HEK293 (cell line): ENCODE measurements around the gene TOMM6.

Experiments
- BCL11A ChIP-seq: fragments of 450-650 bp; formaldehyde crosslinking; IDR thresholded peaks from 2 replicates; pipeline ENCODE4 v1.5.1; 2016; ENCODE audit warnings: low read depth, missing biosample characterization, missing genetic modification characterization
- EGR2 ChIP-seq: fragments of 450-650 bp; formaldehyde crosslinking; IDR thresholded peaks from 2 replicates; pipeline ENCODE4 v1.5.1; 2016; ENCODE audit warnings: low read depth, missing biosample characterization, missing genetic modification characterization
- GFI1B ChIP-seq: fragments of 450-650 bp; formaldehyde crosslinking; IDR thresholded peaks from 2 replicates; pipeline ENCODE4 v1.5.1; 2016; ENCODE audit warnings: missing biosample characterization, missing genetic modification characterization
- KLF16 ChIP-seq: fragments of 450-650 bp; formaldehyde crosslinking; IDR thresholded peaks from 2 replicates; pipeline ENCODE4 v1.5.1; 2017; ENCODE audit warnings: missing biosample characterization, missing genetic modification characterization
- RBAK ChIP-seq: fragments of 450-650 bp; formaldehyde crosslinking; IDR thresholded peaks from 2 replicates; pipeline ENCODE4 v1.5.1; 2016; ENCODE audit warnings: missing biosample characterization, missing genetic modification characterization
- SCRT1 ChIP-seq: fragments of 450-650 bp; formaldehyde crosslinking; IDR thresholded peaks from 2 replicates; pipeline ENCODE4 v1.5.1; 2016; ENCODE audit warnings: missing biosample characterization, missing genetic modification characterization, borderline replicate concordance
- SETDB1 ChIP-seq: IDR thresholded peaks from one replicate; pipeline ENCODE4 v1.6.1; 2017; ENCODE audit warnings: mild to moderate bottlenecking, low read length, moderate library complexity, mixed read lengths; ENCODE audit not compliant: insufficient read length
- SP2 ChIP-seq: fragments of 450-650 bp; formaldehyde crosslinking; IDR thresholded peaks from 2 replicates; pipeline ENCODE4 v1.5.1; 2016; ENCODE audit warnings: missing biosample characterization, missing genetic modification characterization
- SP7 ChIP-seq: fragments of 450-650 bp; formaldehyde crosslinking; IDR thresholded peaks from 2 replicates; pipeline ENCODE4 v1.5.1; 2016; ENCODE audit warnings: missing biosample characterization, missing genetic modification characterization
- TRIM28 ChIP-seq: IDR thresholded peaks from 2 replicates; pipeline ENCODE4 v1.6.1; 2011; ENCODE audit warnings: low read length, control low read depth, borderline replicate concordance
- YY1 ChIP-seq: fragments of 450-650 bp; formaldehyde crosslinking; IDR thresholded peaks from 2 replicates; pipeline ENCODE4 v1.5.1; 2018; ENCODE audit warnings: missing biosample characterization, missing genetic modification characterization
- ZBTB20 ChIP-seq: fragments of 450-650 bp; formaldehyde crosslinking; IDR thresholded peaks from 2 replicates; pipeline ENCODE4 v1.5.1; 2016; ENCODE audit warnings: missing biosample characterization, missing genetic modification characterization
- ZBTB48 ChIP-seq: fragments of 450-650 bp; formaldehyde crosslinking; IDR thresholded peaks from 2 replicates; pipeline ENCODE4 v1.5.1; 2016; ENCODE audit warnings: missing biosample characterization, missing genetic modification characterization
- ZNF114 ChIP-seq: fragments of 450-650 bp; formaldehyde crosslinking; IDR thresholded peaks from 2 replicates; pipeline ENCODE4 v1.5.0; 2017; ENCODE audit warnings: missing biosample characterization, missing genetic modification characterization
- ZNF16 ChIP-seq: fragments of 450-650 bp; formaldehyde crosslinking; IDR thresholded peaks from 2 replicates; pipeline ENCODE4 v1.5.1; 2016; ENCODE audit warnings: low read depth, missing biosample characterization, missing genetic modification characterization
- ZNF248 ChIP-seq: fragments of 450-650 bp; formaldehyde crosslinking; IDR thresholded peaks from 2 replicates; pipeline ENCODE4 v1.5.1; 2017; ENCODE audit warnings: missing biosample characterization, missing genetic modification characterization
- ZNF324 ChIP-seq: fragments of 450-650 bp; formaldehyde crosslinking; IDR thresholded peaks from 2 replicates; pipeline ENCODE4 v1.5.1; 2016; ENCODE audit warnings: missing biosample characterization, missing genetic modification characterization
- ZNF341 ChIP-seq: fragments of 450-650 bp; formaldehyde crosslinking; IDR thresholded peaks from 2 replicates; pipeline ENCODE4; 2016; ENCODE audit warnings: low read depth, missing biosample characterization, missing genetic modification characterization
- ZNF449 ChIP-seq: fragments of 450-650 bp; formaldehyde crosslinking; IDR thresholded peaks from 2 replicates; pipeline ENCODE4 v1.5.1; 2017; ENCODE audit warnings: missing biosample characterization, mild to moderate bottlenecking, missing genetic modification characterization, moderate library complexity
- ZNF501 ChIP-seq: fragments of 450-650 bp; formaldehyde crosslinking; IDR thresholded peaks from 2 replicates; pipeline ENCODE4 v1.5.1; 2016; ENCODE audit warnings: missing biosample characterization, missing genetic modification characterization
- ZNF544 ChIP-seq: fragments of 450-650 bp; formaldehyde crosslinking; IDR thresholded peaks from 2 replicates; pipeline ENCODE4 v1.5.0; 2017; ENCODE audit warnings: missing biosample characterization, missing genetic modification characterization
- ZNF561 ChIP-seq: fragments of 450-650 bp; IDR thresholded peaks from 2 replicates; pipeline ENCODE4 v1.5.1; 2018; ENCODE audit warnings: missing biosample characterization, missing genetic modification characterization, borderline replicate concordance
- ZNF629 ChIP-seq: fragments of 450-650 bp; formaldehyde crosslinking; IDR thresholded peaks from 2 replicates; pipeline ENCODE4 v1.5.1; 2017; ENCODE audit warnings: missing biosample characterization, missing genetic modification characterization
- ZNF654 ChIP-seq: fragments of 450-650 bp; formaldehyde crosslinking; IDR thresholded peaks from 2 replicates; pipeline ENCODE4 v1.5.1; 2016; ENCODE audit warnings: low read depth, missing biosample characterization, missing genetic modification characterization
- ZNF664 ChIP-seq: fragments of 450-650 bp; formaldehyde crosslinking; IDR thresholded peaks from 2 replicates; pipeline ENCODE4 v1.5.1; 2016; ENCODE audit warnings: missing biosample characterization, missing genetic modification characterization
- ZSCAN23 ChIP-seq: fragments of 450-650 bp; formaldehyde crosslinking; IDR thresholded peaks from 2 replicates; pipeline ENCODE4 v1.5.1; 2016; ENCODE audit warnings: missing biosample characterization, missing genetic modification characterization
- TF ChIP-seq, protein P1 (sequence below): fragments of 450-650 bp; formaldehyde crosslinking; conservative IDR thresholded peaks from 2 replicates; pipeline ENCODE4 v1.5.1; 2016; ENCODE audit warnings: low read depth, missing biosample characterization, missing genetic modification characterization
- TF ChIP-seq, protein P2 (sequence below): fragments of 450-650 bp; formaldehyde crosslinking; IDR thresholded peaks from 2 replicates; pipeline ENCODE4 v1.5.1; 2016; ENCODE audit warnings: missing biosample characterization, missing genetic modification characterization
- TF ChIP-seq, protein P3 (sequence below): fragments of 450-650 bp; formaldehyde crosslinking; IDR thresholded peaks from 2 replicates; pipeline ENCODE4 v1.5.1; 2016; ENCODE audit warnings: missing biosample characterization, missing genetic modification characterization, low read depth

The TOMM6 gene

GRCh38 chr6:41787219-41787917, at the start of gene TOMM6 (continued):
- TF ChIP-seq, protein P1, sequence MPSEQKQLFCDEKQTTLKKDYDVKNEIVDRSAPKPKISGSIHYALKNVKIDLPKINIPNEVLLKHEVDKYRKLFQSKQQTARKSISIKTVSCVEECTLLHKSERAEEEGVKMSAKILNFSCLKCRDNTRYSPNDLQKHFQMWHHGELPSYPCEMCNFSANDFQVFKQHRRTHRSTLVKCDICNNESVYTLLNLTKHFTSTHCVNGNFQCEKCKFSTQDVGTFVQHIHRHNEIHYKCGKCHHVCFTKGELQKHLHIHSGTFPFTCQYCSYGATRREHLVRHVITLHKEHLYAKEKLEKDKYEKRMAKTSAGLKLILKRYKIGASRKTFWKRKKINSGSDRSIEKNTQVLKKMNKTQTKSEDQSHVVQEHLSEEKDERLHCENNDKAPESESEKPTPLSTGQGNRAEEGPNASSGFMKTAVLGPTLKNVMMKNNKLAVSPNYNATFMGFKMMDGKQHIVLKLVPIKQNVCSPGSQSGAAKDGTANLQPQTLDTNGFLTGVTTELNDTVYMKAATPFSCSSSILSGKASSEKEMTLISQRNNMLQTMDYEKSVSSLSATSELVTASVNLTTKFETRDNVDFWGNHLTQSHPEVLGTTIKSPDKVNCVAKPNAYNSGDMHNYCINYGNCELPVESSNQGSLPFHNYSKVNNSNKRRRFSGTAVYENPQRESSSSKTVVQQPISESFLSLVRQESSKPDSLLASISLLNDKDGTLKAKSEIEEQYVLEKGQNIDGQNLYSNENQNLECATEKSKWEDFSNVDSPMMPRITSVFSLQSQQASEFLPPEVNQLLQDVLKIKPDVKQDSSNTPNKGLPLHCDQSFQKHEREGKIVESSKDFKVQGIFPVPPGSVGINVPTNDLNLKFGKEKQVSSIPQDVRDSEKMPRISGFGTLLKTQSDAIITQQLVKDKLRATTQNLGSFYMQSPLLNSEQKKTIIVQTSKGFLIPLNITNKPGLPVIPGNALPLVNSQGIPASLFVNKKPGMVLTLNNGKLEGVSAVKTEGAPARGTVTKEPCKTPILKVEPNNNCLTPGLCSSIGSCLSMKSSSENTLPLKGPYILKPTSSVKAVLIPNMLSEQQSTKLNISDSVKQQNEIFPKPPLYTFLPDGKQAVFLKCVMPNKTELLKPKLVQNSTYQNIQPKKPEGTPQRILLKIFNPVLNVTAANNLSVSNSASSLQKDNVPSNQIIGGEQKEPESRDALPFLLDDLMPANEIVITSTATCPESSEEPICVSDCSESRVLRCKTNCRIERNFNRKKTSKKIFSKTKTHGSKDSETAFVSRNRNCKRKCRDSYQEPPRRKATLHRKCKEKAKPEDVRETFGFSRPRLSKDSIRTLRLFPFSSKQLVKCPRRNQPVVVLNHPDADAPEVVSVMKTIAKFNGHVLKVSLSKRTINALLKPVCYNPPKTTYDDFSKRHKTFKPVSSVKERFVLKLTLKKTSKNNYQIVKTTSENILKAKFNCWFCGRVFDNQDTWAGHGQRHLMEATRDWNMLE (tag by site-specific recombination) = peak; percentile 80
- TF ChIP-seq ZNF629 (tag by site-specific recombination) (peak; percentile 92), KLF16 (tag by site-specific recombination) (peak; percentile 72; the same call in 1 of the 2 replicates), ZNF16 (no peak), ZNF561 (tag by site-specific recombination) (peak; percentile 46; the same call in 1 of the 2 replicates), ZNF114 (tag by site-specific recombination) (no peak), GFI1B (tag by site-specific recombination) (no peak), ZNF664 (no peak), YY1 (tag by site-specific recombination) (peak; percentile 94), ZNF324 (tag by site-specific recombination) (peak; percentile 84), ZBTB20 (tag by site-specific recombination) (0 out of 2 replicates have a peak, but pooled peaks have one; percentile 43), SCRT1 (tag by site-specific recombination) (no peak), TRIM28 (peak; percentile 51; the same call in 1 of the 2 replicates), ZNF654 (tag by site-specific recombination) (peak; percentile 12; the same call in 1 of the 2 replicates), SETDB1 (peak; percentile 32), SP7 (peak; percentile 77), ZNF544 (tag by site-specific recombination) (no peak), RBAK (tag by site-specific recombination) (no peak), ZNF449 (tag by site-specific recombination) (peak; percentile 15; the same call in 1 of the 2 replicates), BCL11A (tag by site-specific recombination) (0 out of 2 replicates have a peak, but pooled peaks have one; percentile 42), ZSCAN23 (0 out of 2 replicates have a peak, but pooled peaks have one; percentile 19), ZBTB48 (peak; percentile 86), ZNF248 (tag by site-specific recombination) (no peak), ZNF501 (tag by site-specific recombination) (peak; percentile 98), EGR2 (no peak), SP2 (peak; percentile 95), ZNF341 (tag by site-specific recombination) (peak; percentile 87)
- TF ChIP-seq, protein P2, sequence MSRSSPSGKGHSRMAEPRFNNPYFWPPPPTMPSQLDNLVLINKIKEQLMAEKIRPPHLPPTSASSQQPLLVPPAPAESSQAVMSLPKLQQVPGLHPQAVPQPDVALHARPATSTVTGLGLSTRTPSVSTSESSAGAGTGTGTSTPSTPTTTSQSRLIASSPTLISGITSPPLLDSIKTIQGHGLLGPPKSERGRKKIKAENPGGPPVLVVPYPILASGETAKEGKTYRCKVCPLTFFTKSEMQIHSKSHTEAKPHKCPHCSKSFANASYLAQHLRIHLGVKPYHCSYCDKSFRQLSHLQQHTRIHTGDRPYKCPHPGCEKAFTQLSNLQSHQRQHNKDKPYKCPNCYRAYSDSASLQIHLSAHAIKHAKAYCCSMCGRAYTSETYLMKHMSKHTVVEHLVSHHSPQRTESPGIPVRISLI (tag by site-specific recombination) = no peak; the same call in 1 of the 2 replicates
- TF ChIP-seq, protein P3, sequence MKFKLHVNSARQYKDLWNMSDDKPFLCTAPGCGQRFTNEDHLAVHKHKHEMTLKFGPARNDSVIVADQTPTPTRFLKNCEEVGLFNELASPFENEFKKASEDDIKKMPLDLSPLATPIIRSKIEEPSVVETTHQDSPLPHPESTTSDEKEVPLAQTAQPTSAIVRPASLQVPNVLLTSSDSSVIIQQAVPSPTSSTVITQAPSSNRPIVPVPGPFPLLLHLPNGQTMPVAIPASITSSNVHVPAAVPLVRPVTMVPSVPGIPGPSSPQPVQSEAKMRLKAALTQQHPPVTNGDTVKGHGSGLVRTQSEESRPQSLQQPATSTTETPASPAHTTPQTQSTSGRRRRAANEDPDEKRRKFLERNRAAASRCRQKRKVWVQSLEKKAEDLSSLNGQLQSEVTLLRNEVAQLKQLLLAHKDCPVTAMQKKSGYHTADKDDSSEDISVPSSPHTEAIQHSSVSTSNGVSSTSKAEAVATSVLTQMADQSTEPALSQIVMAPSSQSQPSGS (tag by site-specific recombination) = no peak
